SK-MEL-5 (cell line): ENCODE results near the gene DLGAP3. TPM values are rescaled to one million over a fixed set of nuclear protein-coding genes. Genes with fewer than 3 reads are reported as not detected.
"Not testable (repeated sequence)": the region's sequence is repeated elsewhere in the genome, so short reads cannot be mapped to it uniquely, and the experiment has no call there.

Experiments
- DNase-seq: peaks from one replicate; pipeline ENCODE4 v3.0.0-alpha.2; 2016; ENCODE audit warnings: low read depth, low spot score
- in situ Hi-C: cut with HindIII; loops from 2 replicates; pipeline ENCODE4 v1.10.0; 2016; ENCODE audit warnings: low sequenced_read_pairs, high pct_unique_total_duplicates, low pct_unique_long_range_greater_than_20kb
- polyA plus RNA-seq, 2 experiments: library from polyadenylated mRNA; depleted of rRNA; stranded (reverse); fragments of >200 nt; gene quantifications; 2 replicates each; pipeline ENCODE4 v1.2.3, GENCODE V29; 2015
- total RNA-seq: library from RNA; depleted of rRNA; stranded (reverse); fragments of >200 nt; shearing (Covaris generic); gene quantifications from 2 replicates; pipeline ENCODE4 v1.2.3, GENCODE V29; 2014; rRNA removed

Gene DLGAP3, protein sequence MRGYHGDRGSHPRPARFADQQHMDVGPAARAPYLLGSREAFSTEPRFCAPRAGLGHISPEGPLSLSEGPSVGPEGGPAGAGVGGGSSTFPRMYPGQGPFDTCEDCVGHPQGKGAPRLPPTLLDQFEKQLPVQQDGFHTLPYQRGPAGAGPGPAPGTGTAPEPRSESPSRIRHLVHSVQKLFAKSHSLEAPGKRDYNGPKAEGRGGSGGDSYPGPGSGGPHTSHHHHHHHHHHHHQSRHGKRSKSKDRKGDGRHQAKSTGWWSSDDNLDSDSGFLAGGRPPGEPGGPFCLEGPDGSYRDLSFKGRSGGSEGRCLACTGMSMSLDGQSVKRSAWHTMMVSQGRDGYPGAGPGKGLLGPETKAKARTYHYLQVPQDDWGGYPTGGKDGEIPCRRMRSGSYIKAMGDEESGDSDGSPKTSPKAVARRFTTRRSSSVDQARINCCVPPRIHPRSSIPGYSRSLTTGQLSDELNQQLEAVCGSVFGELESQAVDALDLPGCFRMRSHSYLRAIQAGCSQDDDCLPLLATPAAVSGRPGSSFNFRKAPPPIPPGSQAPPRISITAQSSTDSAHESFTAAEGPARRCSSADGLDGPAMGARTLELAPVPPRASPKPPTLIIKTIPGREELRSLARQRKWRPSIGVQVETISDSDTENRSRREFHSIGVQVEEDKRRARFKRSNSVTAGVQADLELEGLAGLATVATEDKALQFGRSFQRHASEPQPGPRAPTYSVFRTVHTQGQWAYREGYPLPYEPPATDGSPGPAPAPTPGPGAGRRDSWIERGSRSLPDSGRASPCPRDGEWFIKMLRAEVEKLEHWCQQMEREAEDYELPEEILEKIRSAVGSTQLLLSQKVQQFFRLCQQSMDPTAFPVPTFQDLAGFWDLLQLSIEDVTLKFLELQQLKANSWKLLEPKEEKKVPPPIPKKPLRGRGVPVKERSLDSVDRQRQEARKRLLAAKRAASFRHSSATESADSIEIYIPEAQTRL
- 0.35 and 1.8 TPM in 2 replicates for total RNA-seq
- 1.3 and 1.5 TPM in 2 replicates for polyA plus RNA-seq (2015; cell fraction: cytosol; rRNA removed)
- 1.5 and 4.1 TPM in 2 replicates for polyA plus RNA-seq (2015; cell fraction: nucleus; rRNA removed)

DNA sequence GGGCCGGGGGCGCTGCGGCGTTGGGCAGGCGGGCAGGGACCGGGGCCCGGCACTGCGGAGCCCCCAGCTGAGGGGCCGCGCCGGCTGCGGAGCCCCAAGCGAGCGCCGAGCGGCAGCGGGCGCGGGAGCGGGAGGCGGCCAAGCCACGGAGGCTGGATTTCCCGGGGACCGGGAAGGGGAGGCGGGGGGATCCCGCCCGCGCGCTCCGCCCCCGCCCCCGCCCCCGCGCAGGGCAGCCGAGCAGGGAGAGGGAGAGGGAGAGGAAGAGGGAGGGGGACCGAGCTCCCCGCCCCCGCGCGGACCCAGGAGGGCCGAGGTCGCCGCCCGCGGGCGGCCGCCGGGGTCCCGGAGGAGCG lies at the start of gene DLGAP3:
Gene DLGAP3 (minus strand): TSS at position 154 of the 356 bp plus-strand sequence. CDS start 24,267 bp downstream, outside the sequence.
- DNase-seq, result peak; percentile 6

DNA sequence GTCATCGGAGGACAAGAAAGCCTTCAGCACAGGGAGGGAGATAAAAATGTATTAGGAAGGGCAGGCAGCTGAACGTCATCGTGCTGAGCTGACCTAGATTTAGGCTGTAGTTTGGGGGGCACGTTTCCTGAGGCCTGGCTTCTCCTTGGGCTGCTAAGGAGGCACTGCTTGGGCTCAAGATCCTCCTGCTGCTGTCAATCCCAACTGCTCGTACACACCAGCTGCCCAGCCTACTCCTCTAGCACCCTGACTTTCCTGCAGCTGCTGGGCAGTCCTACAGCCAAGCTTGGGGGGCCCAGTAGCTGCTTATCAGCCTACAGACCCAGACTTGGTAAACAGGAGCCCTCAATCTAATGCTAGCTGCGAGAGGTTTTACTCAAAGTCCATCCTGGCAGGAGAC lies 49.5 kb upstream of the DLGAP3 start:
- no peak for DNase-seq
- in situ Hi-C loops, result no loop called here

More for the DNA sequence above, at the start of gene DLGAP3:
- in situ Hi-C loops, result no loop called here

DNA sequence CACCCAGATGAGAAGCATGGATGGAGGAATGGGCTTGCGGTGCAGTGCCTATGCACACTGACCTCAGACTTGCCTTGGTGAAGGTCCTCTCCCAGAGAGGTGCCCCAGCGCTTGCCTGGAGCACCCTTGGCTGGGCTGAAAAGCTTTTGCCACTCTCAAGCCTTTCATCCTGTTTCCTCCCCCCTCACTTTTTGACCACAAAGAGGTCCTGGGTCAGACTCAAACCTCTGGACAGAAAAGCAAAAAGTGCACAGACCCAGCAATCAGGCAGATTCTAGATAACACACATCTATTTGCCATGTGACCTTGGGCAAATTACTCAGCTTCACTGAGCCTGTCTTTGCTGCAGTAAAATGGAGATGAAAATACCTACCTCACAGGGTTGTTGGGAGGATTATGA lies 48.4 kb upstream of the DLGAP3 start:
- in situ Hi-C loops, result no loop called here
- no peak for DNase-seq

DNA sequence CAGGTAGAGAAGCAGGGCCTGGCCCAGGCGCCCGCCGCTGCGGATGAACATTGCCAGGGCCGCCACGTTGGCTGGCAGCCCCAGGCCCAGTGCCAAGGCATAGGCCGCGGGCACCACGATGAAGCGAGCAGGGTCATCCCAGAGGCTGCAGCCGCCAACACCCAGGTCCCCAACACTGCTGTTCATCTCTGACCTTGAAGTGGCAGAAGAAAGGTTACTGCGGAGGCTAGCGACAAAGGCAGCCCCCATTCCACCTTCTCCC lies 47.7 kb upstream of the DLGAP3 start:
- in situ Hi-C loops, result no loop called here
- DNase-seq, result no peak

DNA sequence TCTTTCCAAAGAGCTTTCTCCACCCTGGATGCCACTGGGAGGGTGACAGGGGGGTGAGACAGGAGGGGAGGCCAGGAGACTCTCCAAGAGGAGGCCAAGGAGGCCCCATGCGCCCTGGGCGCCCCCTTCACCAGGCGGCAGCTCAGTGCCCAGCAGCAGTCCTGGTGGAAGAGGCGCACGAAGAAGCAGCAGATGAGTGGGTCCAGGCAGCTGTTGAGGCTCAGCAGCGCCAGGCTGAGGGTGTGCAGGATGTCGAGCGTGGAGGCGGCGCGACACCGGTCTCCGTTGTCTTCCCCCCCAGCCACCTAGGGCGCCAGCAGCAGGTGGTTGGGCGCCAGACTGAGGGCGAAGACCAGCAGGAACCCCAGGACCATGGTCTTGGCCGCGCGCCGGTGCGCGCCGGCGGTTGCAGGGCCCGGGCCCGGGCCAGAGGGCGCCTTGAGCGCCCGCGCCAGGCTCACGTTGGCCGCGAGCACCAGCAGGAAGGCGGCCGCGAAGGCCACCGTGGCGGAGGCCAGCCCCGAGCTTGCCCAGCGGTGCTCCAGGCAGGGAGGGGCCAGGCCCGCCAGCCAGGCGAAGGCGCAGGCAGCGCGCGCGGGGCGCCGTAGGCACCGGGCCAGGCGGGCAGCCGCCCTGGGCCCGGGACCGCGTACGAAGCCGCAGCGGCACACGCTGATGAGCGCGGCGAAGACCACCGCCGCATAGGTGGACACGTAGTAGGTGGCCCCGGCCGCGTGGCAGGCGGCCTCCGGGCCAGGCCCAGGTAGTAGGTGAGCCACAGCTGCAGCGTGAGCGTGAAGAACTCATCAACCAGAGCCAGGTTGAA lies 47.1 kb upstream of the DLGAP3 start:
- in situ Hi-C loops, result no loop called here
- DNase-seq, result no peak

DNA sequence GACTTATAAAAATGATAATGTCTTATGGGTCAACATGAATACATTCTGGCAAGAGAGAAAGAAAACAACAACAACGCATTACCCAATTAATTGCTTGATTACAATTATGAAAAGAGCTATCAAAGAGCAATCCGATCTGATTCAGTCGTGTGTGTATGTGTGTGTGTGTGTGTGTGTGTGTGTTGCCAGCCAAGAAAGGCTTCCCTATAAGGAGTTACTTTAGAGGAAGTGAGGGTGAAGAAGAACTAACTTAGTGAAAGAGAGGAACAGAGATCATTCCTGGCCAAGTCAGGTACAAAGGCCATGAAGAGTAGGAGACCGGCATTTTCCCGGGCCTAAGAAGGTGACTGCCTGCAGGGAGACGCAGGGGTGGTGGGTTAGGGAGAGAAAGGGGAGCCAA lies 46.3 kb upstream of the DLGAP3 start:
- in situ Hi-C loops, result no loop called here
- no peak for DNase-seq

DNA sequence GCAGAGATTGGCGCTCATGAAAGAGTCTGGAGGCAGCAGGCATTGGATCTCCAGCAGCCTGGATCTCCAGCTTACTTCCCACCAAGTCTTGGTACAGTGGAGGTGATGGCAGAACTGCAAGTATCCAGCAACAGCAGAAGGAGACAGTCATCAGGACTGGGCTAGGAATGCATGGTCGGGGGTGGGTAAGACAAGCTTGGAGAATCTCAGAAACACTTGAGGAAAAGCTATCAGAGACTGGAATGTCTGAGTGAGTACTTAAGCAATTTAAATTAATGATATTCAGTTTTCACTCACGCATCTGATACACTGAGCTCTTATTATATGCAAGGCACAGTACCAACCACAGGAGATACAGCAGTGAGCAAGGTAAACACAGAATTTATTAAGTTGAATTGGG lies 45.9 kb upstream of the DLGAP3 start:
- in situ Hi-C loops, result no loop called here
- DNase-seq, result no peak

DNA sequence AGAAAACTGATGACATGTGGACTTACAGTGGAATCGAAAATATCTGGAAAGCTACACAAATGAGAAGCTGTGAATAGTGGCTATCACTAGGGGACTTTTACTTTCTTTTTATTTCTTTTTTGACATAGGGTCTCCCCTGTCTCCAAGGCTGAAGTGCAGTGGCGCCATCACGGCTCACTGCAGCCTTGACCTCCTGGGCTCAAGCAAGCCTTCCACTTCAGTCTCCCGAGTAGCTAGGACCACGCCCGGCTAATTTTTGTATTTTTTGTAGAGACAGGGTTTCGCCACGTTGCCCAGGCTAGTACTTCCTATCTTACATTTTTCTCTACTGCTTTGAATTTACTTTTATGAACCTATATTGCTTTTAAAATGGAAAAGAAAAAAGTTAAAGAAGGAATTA lies 45.2 kb upstream of the DLGAP3 start:
- in situ Hi-C loops, result no loop called here
- no peak for DNase-seq

DNA sequence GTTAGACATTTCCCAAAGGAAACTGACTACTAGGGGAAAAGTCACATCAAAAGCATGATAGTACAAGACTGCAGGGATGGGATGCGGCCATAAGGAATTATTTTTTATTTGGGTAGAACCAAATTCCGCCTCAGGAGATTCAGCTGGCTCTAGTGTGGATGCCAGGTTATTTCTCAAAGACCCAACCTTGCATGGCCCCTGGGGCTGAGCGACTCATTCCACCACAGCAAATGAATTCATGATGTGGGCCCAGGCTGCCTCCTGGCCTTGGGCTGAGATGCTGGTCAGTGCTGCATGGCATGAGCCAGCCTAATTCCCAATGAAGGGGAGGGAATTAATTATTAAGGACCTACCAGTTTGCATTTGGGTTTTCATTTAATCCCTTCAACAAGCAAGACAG lies 43.9 kb upstream of the DLGAP3 start:
- in situ Hi-C loops, result no loop called here
- no peak for DNase-seq

DNA sequence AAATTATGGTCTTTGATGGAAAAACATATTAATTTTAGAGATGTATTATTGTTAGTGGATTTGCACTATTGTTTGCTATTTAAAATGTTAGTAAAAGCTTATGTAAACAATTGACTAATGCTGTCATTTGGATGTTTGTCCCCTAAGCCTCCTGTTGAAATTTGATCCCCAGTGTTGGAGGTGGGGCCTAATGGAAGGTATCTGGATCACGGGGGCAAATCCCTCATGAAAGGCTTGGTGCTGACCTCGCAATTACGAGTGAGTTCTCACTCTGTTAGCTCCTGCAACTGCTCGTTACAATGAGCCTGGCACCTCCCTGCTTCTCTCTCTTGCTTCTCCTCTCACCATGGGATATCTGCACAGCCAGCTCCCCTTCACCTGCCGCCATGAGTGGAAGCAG lies 41.4 kb upstream of the DLGAP3 start:
- in situ Hi-C loops, result no loop called here
- DNase-seq, result no peak

DNA sequence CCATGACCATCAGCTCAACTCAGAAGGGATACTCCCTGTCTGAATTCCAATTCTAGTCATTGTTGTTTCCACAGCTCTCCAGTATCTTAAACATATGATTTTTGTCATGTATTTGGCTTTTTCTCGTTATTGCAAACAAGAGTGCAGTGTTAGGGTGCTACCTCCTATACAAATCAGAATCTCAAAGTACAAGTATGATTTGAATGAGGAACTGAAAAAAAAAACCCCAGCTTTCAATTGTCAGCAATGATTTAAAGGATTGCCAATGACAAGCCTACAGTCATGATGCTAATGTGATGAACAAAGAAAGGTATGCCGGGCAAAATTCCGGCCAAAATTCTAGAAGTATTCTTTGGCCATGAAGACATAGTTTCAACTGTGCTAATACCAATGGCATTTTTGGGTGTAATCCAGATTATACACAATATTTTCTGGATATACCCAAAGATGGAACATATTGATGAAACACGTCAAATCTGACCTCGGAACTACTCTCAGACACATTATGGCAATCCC lies 40.8 kb upstream of the DLGAP3 start:
- in situ Hi-C loops, result no loop called here
- no peak for DNase-seq

DNA sequence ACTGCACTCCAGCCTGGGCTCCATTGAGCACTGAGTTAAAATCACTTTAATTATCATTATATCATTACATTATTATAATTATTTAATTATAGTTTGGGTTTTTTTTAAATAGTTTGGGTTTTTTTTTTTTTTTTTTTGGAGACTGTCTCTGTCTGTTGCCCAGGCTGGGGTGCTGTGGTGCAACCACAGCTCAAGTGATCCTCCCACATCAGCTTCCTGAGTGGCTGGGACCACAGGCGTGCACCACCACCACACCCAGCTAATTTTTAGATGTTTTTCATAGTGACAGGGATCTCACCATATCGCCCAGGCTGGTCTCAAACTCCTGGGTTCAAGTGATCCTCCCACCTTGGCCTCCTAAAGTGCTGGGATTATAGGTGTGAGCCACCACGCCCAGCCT lies 38.8 kb upstream of the DLGAP3 start:
- DNase-seq, in situ Hi-C loops: not testable (repeated sequence)

DNA sequence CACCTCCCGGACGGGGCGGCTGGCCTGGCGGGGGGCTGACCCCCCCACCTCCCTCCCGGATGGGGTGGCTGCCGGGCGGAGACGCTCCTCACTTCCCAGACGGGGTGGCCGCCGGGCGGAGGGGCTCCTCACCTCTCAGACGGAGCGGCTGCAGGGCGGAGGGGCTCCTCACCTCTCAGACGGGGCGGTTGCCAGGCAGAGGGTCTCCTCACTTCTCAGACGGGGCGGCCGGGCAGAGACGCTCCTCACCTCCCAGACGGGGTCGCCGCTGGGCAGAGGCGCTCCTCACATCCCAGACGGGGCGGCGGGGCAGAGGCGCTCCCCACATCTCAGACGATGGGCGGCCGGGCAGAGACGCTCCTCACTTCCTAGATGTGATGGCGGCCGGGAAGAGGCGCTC lies 38.2 kb upstream of the DLGAP3 start:
- DNase-seq, in situ Hi-C loops: not testable (repeated sequence)

DNA sequence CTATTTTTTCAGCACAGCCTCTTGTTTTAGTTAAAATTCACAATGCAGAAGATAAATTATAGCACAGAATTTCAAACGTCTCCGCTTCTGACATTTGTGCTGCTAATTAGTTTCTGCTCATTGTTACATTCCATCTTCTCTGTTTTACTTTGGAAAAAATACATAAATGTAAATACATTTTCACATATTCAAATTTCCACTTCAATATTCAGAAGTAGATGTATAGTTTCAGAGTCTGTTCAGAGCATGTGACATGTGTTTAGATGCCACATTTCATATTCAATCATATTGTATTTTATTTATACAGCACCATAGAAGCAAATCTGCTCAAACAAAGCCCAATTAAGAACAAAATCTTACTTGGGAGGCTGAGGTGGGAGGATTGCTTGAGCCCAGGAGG lies 36.1 kb upstream of the DLGAP3 start:
- no peak for DNase-seq
- in situ Hi-C loops, result no loop called here

DNA sequence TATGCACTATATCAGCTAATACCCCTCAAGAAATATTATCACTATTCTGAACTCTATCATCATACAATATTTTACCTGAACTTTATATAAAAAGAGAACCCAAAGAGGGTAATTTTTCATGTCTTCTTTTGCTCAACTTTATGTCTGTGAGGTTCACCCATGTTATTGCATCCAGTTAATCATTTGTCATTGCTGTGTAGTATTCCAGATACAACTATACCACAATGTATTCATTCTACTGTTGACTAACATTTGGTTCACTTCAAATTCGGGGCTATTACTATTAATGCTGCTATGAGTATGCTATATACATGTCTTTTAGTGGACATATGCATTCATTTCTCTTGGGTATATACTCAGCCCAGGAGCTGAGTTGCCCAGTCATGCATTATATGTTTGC lies 21.0 kb upstream of the DLGAP3 start:
- DNase-seq, result no peak
- in situ Hi-C loops, result no loop called here

DNA sequence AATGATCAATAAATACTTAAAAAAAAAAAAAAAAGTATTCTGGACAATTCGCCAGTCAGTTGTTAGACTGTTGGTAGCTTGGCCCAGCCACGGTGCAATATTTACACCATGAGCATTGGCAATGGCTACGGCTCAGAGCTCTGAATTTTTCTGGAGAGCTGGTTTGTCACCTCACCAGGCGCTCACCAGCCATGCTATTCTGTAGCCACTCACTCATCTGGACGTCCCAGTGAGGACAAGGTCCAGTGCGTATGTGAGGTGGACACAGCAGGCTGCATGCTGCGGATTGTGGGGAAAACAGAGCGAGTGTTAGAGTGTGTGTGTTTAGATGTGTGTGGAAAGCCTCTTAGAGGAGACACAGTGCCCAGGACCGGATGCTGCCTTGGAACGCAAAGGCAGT lies 19.3 kb upstream of the DLGAP3 start:
- DNase-seq, in situ Hi-C loops: not testable (repeated sequence)

DNA sequence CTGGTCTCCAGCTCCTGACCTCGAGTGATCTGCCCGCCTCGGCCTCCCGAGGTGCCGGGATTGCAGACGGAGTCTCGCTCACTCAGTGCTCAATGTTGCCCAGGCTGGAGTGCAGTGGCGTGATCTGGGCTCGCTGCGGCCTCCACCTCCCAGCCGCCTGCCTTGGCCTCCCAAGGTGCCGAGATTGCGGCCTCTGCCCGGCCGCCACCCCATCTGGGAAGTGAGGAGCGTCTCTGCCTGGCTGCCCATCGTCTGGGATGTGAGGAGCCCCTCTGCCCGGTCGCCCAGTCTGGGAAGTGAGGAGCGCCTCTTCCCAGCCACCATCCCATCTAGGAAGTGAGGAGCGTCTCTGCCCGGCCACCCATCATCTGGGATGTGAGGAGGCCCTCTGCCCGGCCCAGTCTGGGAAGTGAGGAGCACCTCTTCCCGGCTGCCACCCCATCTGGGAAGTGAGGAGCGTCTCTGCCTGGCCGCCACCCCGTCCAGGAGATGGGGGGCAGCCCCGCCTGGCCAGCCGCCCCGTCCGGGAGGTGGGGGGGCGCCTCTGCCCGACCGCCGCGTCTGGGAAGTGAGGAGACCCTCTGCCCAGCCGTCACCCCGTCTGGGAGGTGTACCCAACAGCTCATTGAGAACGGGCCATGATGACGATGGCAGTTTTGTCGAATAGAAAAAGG lies 18.3 kb upstream of the DLGAP3 start:
- in situ Hi-C loops, DNase-seq: not testable (repeated sequence)
